Transverse colon (tissue), 4 donors: ENCODE data around the gene APBB1IP. TPM values are rescaled to one million over a fixed set of nuclear protein-coding genes. Genes with fewer than 3 reads are reported as not detected.

Experiments
- DNase-seq: peaks from one replicate; pipeline ENCODE4 v3.0.0-alpha.2; 2019
- H3K27ac ChIP-seq, 4 donors: fragments of 200-600 bp; sonication (generic); 2 replicates each; pipeline ENCODE4 v1.5.1; 2016 to 2018; ENCODE audit warnings: inconsistent platforms in 4 of 4
- H3K27me3 ChIP-seq: fragments of 200-600 bp; sonication (generic); 2 replicates; pipeline ENCODE4 v1.5.1; 2017; ENCODE audit warnings: inconsistent platforms
- H3K36me3 ChIP-seq, 4 donors: fragments of 200-600 bp; sonication (generic); 2 replicates each; pipeline ENCODE4 v1.5.1; 2017 to 2019; ENCODE audit warnings: inconsistent platforms in 4 of 4
- H3K4me1 ChIP-seq, 4 donors: fragments of 200-600 bp; sonication (generic); 2 replicates each; pipeline ENCODE4 v1.5.1; 2017 to 2020; ENCODE audit warnings: inconsistent platforms in 4 of 4
- H3K4me3 ChIP-seq, 4 donors: fragments of 200-600 bp; sonication (generic); 1 replicate in 1 of 4; 2 replicates in 3 of 4; pipeline versions ENCODE4 v1.5.1 to v1.6.1; 2017 to 2019; ENCODE audit warnings: inconsistent platforms in 4 of 4
- H3K9me3 ChIP-seq, 2 donors: fragments of 200-600 bp; sonication (generic); 2 replicates each; pipeline ENCODE4 v1.5.1; 2017 to 2019; ENCODE audit warnings: inconsistent platforms in 2 of 2
- EP300 ChIP-seq: sonication (generic); formaldehyde crosslinking; IDR thresholded peaks from one replicate; pipeline ENCODE4 v1.6.1; 2017; ENCODE audit warnings: antibody characterized with exemption, low read depth
- POLR2A ChIP-seq: fragments of 450-650 bp; IDR thresholded peaks from one replicate; pipeline ENCODE4 v1.6.1; 2016; ENCODE audit warnings: antibody characterized with exemption, mild to moderate bottlenecking, moderate library complexity
- POLR2AphosphoS5 ChIP-seq, 3 donors: sonication (generic); formaldehyde crosslinking; IDR thresholded peaks; one replicate each; pipeline ENCODE4 v1.6.1; 2016; ENCODE audit warnings: antibody characterized with exemption in 3 of 3
- WGBS, 2 donors: methylation state at CpG; one replicate each; pipeline ENCODE4 v1.1.5; 2018; ENCODE audit warnings: low coverage in 1 of 2; 5-methylcytosine and 5-hydroxymethylcytosine counted together
- in situ Hi-C, 4 donors: fragments of 200-750 bp; cut with MboI; loops; one replicate each; pipeline versions ENCODE4 v1.15.0 to v1.15.1; 2017; ENCODE audit warnings: low sequenced_read_pairs in 3 of 4, low pct_ligation_motif_present in 1 of 4, low pct_unique_long_range_greater_than_20kb in 1 of 4
- intact Hi-C: fragments of 100-400 bp; cut with DNase I; formaldehyde crosslinking; loops from one replicate; pipeline ENCODE4 v1.15.1; 2023; ENCODE audit warnings: low total_unique reads
- total RNA-seq, 4 donors: library from RNA; depleted of rRNA; stranded (reverse); fragments of >200 nt; gene quantifications; one replicate each; pipeline ENCODE4 v1.1.0, GENCODE V29; 2016
- TF ChIP-seq, protein P1 (sequence below), 5 experiments: fragments of 200-600 bp in 3 of 5; fragments of 450-650 bp in 2 of 5; sonication (generic) in 3 of 5; IDR thresholded peaks; 1 replicate in 2 of 5; 2 replicates in 3 of 5; pipeline ENCODE4 v1.5.1; 2016 to 2017; ENCODE audit warnings: antibody characterized with exemption in 5 of 5, inconsistent platforms in 3 of 5, mild to moderate bottlenecking in 2 of 5, moderate library complexity in 1 of 5

APBB1IP gene
- total RNA-seq, 4 donors from 2014 or later = 2.5 to 7.6 (median 6.4) TPM; not detected in 1

DNA sequence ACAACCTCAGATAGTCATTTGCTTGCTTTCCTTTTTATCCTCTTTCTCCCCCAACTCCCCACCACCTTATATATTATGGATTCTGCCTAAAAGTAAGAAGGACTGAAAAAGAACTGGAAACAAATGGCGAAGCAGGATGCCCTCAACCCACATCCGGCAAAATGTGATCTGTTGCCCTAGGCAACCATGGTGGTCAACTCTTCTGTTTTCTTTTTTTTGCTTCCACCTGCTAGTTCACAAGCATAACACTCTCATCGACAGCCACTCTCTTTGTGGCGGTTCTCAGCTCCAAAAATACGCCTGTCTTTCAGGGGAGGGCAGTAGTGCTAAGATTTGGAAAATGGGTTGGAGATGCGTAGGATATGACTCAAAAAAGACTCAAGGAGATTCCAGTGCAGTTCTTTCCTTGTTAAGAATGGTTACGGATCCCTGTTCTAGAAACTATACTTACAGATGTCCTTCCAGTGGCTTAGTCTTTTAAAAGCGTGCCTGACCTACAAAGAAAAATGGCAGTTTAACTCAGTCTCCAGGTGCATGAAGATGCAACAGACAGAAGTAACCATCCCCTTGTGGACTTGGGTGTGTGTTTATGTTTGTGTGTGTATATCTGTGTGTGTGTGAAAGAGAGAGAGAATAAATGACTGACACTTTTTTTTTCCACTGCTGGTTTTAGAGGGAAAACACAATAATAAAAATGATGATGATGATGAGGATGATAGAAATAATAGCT is 10.7 kb downstream of the APBB1IP start:
- H3K9me3 ChIP-seq = no peaks in the 10 kb centered on the region
- in situ Hi-C loops (no loop called here), intact Hi-C loops (no loop called here)
- no peaks in the 10 kb centered on the region for H3K4me1 ChIP-seq
- H3K4me3 ChIP-seq = no peak overlapping the region
- no peaks in the 10 kb centered on the region for H3K27me3 ChIP-seq
- no peaks in the 10 kb centered on the region for H3K36me3 ChIP-seq
- DNase-seq = peak; percentile 60
- WGBS, 2 donors = 69 to 96% methylated on average over 7 to 8 of the region's 8 CpGs
- H3K27ac ChIP-seq = peak overlapping the region; percentile 6 to 67 (median 46)
- TF ChIP-seq POLR2AphosphoS5 (IDR thresholded peaks at IDR 0.05) = no peak
- TF ChIP-seq, protein P1, sequence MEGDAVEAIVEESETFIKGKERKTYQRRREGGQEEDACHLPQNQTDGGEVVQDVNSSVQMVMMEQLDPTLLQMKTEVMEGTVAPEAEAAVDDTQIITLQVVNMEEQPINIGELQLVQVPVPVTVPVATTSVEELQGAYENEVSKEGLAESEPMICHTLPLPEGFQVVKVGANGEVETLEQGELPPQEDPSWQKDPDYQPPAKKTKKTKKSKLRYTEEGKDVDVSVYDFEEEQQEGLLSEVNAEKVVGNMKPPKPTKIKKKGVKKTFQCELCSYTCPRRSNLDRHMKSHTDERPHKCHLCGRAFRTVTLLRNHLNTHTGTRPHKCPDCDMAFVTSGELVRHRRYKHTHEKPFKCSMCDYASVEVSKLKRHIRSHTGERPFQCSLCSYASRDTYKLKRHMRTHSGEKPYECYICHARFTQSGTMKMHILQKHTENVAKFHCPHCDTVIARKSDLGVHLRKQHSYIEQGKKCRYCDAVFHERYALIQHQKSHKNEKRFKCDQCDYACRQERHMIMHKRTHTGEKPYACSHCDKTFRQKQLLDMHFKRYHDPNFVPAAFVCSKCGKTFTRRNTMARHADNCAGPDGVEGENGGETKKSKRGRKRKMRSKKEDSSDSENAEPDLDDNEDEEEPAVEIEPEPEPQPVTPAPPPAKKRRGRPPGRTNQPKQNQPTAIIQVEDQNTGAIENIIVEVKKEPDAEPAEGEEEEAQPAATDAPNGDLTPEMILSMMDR (IDR thresholded peaks at IDR 0.05) = no peak
- TF ChIP-seq POLR2A = no peak
- no peak for TF ChIP-seq EP300

- H3K4me1 ChIP-seq = no peaks in the 10 kb centered on the region
- 24 to 57% methylated on average over 3 of the region's 3 CpGs for WGBS, 2 donors
- H3K27me3 ChIP-seq = no peaks in the 10 kb centered on the region
- H3K27ac ChIP-seq = peak overlapping the region; percentile 16 to 67 (median 46)
- intact Hi-C loops (no loop called here), in situ Hi-C loops (no loop called here)
- no peaks in the 10 kb centered on the region for H3K36me3 ChIP-seq
- no peak for DNase-seq
- TF ChIP-seq POLR2AphosphoS5 (IDR thresholded peaks at IDR 0.05) (no peak), EP300 (no peak), POLR2A (no peak)
- TF ChIP-seq, protein P1 (IDR thresholded peaks at IDR 0.05) = no peak
- no peak overlapping the region for H3K4me3 ChIP-seq
- H3K9me3 ChIP-seq = no peaks in the 10 kb centered on the region
Measured at GRCh38 chr10:26449726-26450125, 11.6 kb downstream of the APBB1IP start.

DNA sequence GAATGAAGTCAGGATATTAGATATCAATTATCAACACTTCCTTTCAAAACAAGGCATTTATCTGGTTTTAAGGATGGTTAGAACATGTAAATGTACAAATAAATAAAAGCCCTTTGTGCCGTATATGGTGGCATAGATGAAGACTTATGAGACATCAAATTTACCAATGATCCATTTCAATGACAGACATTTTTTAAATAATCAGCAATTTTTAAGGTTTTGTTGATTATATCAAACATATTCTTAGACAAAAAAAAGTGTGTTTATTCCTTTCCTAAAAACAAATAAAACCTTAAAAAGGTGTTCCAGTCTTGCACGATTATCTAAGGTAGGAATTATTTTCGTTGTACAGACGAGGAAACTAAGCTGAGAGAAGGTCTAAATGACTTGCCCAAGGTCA is 13.8 kb downstream of the APBB1IP start:
- 7 to 13% methylated on average over 4 of the region's 4 CpGs for WGBS, 2 donors
- no peak for DNase-seq
- Histone ChIP-seq H3K4me1 (no peaks in the 10 kb centered on the region), H3K27ac (no peak overlapping the region), H3K4me3 (no peak overlapping the region), H3K27me3 (no peaks in the 10 kb centered on the region), H3K36me3 (no peaks in the 10 kb centered on the region), H3K9me3 (no peaks in the 10 kb centered on the region)
- intact Hi-C loops = no loop called here
- no peak for TF ChIP-seq EP300
- no peak for TF ChIP-seq POLR2A
- TF ChIP-seq POLR2AphosphoS5 (IDR thresholded peaks at IDR 0.05) = no peak
- TF ChIP-seq, protein P1 (IDR thresholded peaks at IDR 0.05) = no peak
- in situ Hi-C loops = no loop called here

DNA sequence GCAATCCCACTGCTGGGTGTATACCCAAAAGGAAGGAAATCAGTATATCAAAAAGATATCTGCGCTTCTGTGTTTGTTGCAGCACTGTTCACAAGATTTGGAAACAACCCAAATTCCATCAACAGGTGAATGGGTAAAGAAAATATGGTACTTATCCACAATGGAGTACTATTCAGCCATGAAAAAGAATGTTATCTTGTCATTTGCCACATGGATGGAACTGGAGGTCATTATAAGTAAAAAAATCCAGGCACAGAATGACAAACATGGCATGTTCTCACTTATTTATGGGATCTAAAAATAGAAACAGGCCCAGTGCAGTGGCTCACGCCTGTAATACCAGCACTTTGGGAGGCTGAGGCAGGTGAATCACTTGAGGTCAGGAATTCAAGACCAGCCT is 15.7 kb downstream of the APBB1IP start:
- Histone ChIP-seq H3K9me3 (no peaks in the 10 kb centered on the region), H3K27me3 (no peaks in the 10 kb centered on the region), H3K4me3 (no peak overlapping the region), H3K4me1 (no peaks in the 10 kb centered on the region), H3K36me3 (no peaks in the 10 kb centered on the region), H3K27ac (no peak overlapping the region)
- WGBS, 2 donors = 0 to 59% methylated on average over 1 to 2 of the region's 2 CpGs
- no peak for DNase-seq
- intact Hi-C loops (no loop called here), in situ Hi-C loops (no loop called here)
- TF ChIP-seq EP300 (no peak), POLR2A (no peak), POLR2AphosphoS5 (IDR thresholded peaks at IDR 0.05) (no peak)
- TF ChIP-seq, protein P1 (IDR thresholded peaks at IDR 0.05) = no peak
